Psoas muscle (tissue), 8 donors: ENCODE results near the gene DNAL1. TPM values are rescaled to one million over a fixed set of nuclear protein-coding genes. Genes with fewer than 3 reads are reported as not detected.

Source experiments
- ATAC-seq, 4 donors: fragments of 200-7000 bp; cut with Tn5 transposase; one replicate each; pipeline ENCODE4 v1.9.1; 2020; ENCODE audit warnings: moderate library complexity in 3 of 4, mild to moderate bottlenecking in 2 of 4
- DNase-seq, 2 donors: peaks; one replicate each; pipeline ENCODE4 v3.0.0-alpha.2; 2020
- H3K27ac ChIP-seq: fragments of 200-600 bp; one replicate; pipeline ENCODE4 v1.8.0; 2022
- H3K27me3 ChIP-seq, 3 donors: fragments of 200-600 bp in 1 of 3; one replicate each; pipeline versions ENCODE4 v1.6.1 to v1.8.0; 2013 to 2022; ENCODE audit warnings: low read length in 2 of 3, mild to moderate bottlenecking in 2 of 3, moderate library complexity in 1 of 3; ENCODE audit not compliant: insufficient read depth in 3 of 3
- H3K36me3 ChIP-seq, 2 donors: fragments of 200-600 bp in 1 of 2; one replicate each; pipeline versions ENCODE4 v1.6.1 to v1.8.0; 2013 to 2022; ENCODE audit warnings: low read depth in 1 of 2, mild to moderate bottlenecking in 1 of 2, moderate library complexity in 1 of 2; ENCODE audit not compliant: insufficient read depth in 1 of 2
- H3K4me1 ChIP-seq: fragments of 200-600 bp; one replicate; pipeline ENCODE4 v1.8.0; 2022
- H3K4me3 ChIP-seq: fragments of 200-600 bp; one replicate; pipeline ENCODE4 v1.8.0; 2022; ENCODE audit warnings: mild to moderate bottlenecking
- H3K9me3 ChIP-seq: fragments of 200-600 bp; one replicate; pipeline ENCODE4 v1.8.0; 2022
- WGBS, 3 donors: extraction: QIAGEN DNeasy Blood & Tissue Kit; methylation state at CpG; one replicate each; pipeline versions ENCODE4 v1.1.6 to v1.1.7; 2013; 5-methylcytosine and 5-hydroxymethylcytosine counted together
- intact Hi-C, 2 donors: fragments of 100-400 bp; cut with DNase I; formaldehyde crosslinking; loops; one replicate each; pipeline versions ENCODE4 v1.11.0 to v1.14.2; 2022
- polyA plus RNA-seq, 3 donors: library from polyadenylated mRNA; stranded (reverse); fragments of 200-250 nt; gene quantifications; one replicate each; pipeline ENCODE4 v1.2.3, GENCODE V29; 2013
- total RNA-seq, 4 donors: library from RNA; stranded (reverse); fragmentation: NEBNext Ultra II Directional in 2 of 4; extraction: Animal tissue kit (Norgen Biotek cat#: 25700) in 2 of 4; gene quantifications; one replicate each; pipeline versions ENCODE4 v1.2.1 to v1.2.4, GENCODE V29; 2021 to 2023
- TF ChIP-seq, protein P1 (sequence below): fragments of 200-600 bp; IDR thresholded peaks from one replicate; pipeline ENCODE4 v1.8.0; 2022; ENCODE audit warnings: antibody characterized with exemption
- donor health status: healthy with polysubstance abuse.
- donor health status: DM: no; HTN: no; CAD: no; lungs with moderate emphysema.
- donor health status: Bipolar disorder and iron deficiency.
- donor health status: healthy.
- donor health status: DM: yes; HTN: yes; CAD: no.
- donor health status: DM: no; HTN: no; CAD: no.
- donor health status: DM: no; HTN: no; CAD: no.
- donor health status: DM: yes; HTN: yes; CAD: no.

DNAL1 gene
- total and polyA plus RNA-seq, 7 donors = 4.3 to 20.0 (median 6.4) TPM

GRCh38 chr14:73740618-73741326, 96.0 kb downstream of the DNAL1 start:
- 13 to 25% (median 15%) methylated on average over 9 of the region's 9 CpGs for WGBS, 3 donors
- TF ChIP-seq, protein P1, sequence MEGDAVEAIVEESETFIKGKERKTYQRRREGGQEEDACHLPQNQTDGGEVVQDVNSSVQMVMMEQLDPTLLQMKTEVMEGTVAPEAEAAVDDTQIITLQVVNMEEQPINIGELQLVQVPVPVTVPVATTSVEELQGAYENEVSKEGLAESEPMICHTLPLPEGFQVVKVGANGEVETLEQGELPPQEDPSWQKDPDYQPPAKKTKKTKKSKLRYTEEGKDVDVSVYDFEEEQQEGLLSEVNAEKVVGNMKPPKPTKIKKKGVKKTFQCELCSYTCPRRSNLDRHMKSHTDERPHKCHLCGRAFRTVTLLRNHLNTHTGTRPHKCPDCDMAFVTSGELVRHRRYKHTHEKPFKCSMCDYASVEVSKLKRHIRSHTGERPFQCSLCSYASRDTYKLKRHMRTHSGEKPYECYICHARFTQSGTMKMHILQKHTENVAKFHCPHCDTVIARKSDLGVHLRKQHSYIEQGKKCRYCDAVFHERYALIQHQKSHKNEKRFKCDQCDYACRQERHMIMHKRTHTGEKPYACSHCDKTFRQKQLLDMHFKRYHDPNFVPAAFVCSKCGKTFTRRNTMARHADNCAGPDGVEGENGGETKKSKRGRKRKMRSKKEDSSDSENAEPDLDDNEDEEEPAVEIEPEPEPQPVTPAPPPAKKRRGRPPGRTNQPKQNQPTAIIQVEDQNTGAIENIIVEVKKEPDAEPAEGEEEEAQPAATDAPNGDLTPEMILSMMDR = no peak
- intact Hi-C loops = no loop called here

DNA sequence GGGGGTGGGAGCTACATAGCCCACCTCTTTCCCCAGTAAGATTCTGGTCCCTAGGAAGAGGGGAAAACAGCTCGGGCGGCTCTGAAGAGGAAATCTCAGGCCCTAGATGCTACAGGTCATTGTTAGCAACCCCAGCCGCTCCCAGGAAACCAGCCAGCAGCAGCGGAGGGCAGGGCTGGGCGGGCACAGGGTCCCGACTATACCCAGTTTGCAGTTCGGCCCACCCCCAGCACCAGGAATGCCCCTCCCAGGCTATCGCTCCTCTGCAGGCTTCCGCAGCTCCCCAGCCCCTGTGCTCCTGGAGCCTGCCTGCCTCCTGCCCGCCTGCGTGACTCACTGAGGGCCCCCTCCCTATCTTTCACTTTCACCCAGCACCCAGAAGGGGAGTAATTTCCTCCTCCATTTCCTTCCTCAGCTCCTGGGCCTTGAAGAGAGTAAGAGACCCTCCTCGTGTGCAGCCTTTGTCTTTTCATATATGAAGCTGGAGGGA, 96.6 kb downstream of the DNAL1 start:
- TF ChIP-seq, protein P1 = no peak
- Histone ChIP-seq H3K4me3 (peak overlapping the region; percentile 42), H3K9me3 (no peaks in the 10 kb centered on the region), H3K36me3 (peaks cover 0 to 32% of the 10 kb centered on the region in 2 donors), H3K4me1 (peaks cover 74% of the 10 kb centered on the region), H3K27ac (peak overlapping the region; percentile 80), H3K27me3 (no peaks in the 10 kb centered on the region)
- 26 to 42% (median 27%) methylated on average over 11 to 12 of the region's 12 CpGs for WGBS, 3 donors
- DNase-seq (peak; percentile 71 to 80), ATAC-seq (peak; percentile 34 to 58 (median 42))
- intact Hi-C loops = no loop called here

More at GRCh38 chr14:73740618-73741326, 96.0 kb downstream of the DNAL1 start:
- DNase-seq = peak; percentile 86 to 92
- peak; percentile 74 to 88 (median 84) for ATAC-seq
- Histone ChIP-seq H3K9me3 (no peaks in the 10 kb centered on the region), H3K27ac (peak overlapping the region; percentile 80), H3K4me3 (peak overlapping the region; percentile 42), H3K4me1 (peaks cover 67% of the 10 kb centered on the region), H3K36me3 (peaks cover 0 to 39% of the 10 kb centered on the region in 2 donors), H3K27me3 (no peaks in the 10 kb centered on the region)

DNA sequence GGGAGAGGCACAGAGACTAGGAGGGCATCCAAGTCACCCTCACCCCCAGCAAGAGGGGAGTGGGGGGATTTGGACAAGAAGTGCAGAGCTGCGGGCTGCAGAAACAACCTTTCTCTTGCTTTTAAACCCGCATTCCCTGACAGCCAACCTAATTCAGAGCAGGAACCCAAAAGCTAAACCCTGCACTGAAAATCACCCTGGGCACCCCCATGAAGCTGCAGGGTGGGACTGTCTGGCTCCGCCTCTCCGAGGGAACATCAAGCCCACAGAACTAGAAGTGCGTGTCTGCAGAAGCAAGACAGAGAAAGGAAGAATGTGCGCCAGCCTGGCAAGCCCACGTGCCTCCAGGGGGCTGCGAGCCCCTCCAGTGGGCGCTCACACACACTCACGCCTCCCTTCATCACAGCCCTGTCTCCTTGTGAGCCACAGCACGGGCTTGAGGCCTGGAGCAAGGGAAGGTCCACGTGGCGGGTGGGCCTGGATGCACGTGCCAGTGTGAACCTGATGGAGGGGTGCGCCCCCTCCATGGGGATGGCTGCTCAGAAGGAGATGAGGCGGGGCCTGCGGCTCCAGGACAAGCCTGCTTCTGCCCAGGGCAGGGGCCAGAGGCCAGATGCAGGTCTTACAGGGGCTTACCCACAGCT, 97.2 kb downstream of the DNAL1 start:
- DNase-seq = no peak
- intact Hi-C loops = no loop called here
- Histone ChIP-seq H3K27me3 (no peaks in the 10 kb centered on the region), H3K4me1 (peaks cover 80% of the 10 kb centered on the region), H3K4me3 (peak overlapping the region; percentile 42), H3K27ac (peak overlapping the region; percentile 80), H3K36me3 (peaks cover 0 to 27% of the 10 kb centered on the region in 2 donors), H3K9me3 (no peaks in the 10 kb centered on the region)
- TF ChIP-seq, protein P1 = no peak
- 49 to 56% (median 50%) methylated on average over 17 of the region's 17 CpGs for WGBS, 3 donors
- no peak for ATAC-seq

DNA sequence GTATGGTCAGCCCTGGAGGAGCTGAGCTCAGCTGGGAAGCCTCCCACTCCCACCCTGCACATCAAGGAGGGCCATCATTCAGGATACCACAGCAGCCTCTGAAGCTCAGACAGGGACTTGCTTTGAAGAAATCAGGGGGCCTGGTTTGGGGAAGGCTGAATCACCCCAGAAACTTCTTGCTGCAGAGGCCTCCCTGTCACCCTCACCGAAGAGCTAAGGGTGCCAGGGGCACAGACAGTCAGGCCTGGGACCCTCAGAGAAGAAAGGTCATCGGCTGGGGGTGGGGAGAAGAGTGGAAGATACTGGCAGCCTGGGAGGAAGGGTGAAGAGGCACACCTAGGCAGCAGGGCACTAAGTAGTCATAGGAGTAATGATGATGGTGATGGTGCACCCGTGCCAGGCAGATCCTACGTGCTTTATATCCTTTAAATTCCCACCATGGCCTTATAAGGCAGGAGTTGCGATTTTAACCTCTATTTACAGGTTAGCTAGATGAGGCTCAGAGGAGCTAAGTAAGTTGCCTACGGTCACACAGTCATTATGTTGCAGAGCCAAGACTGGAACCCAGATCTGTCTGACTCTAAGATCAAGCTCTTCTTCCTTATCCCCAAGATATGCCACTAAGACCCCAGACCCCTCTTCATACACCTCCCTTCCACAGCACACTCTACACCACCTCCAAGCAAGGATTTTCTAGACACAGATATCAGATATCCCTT, 97.9 kb downstream of the DNAL1 start:
- intact Hi-C loops = no loop called here
- 65 to 75% (median 73%) methylated on average over 6 of the region's 6 CpGs for WGBS, 3 donors
- H3K36me3 ChIP-seq = peaks cover 0 to 22% of the 10 kb centered on the region in 2 donors
- no peak overlapping the region for H3K4me3 ChIP-seq
- H3K9me3 ChIP-seq = no peaks in the 10 kb centered on the region
- TF ChIP-seq, protein P1 = no peak
- no peaks in the 10 kb centered on the region for H3K27me3 ChIP-seq
- H3K4me1 ChIP-seq = peaks cover 86% of the 10 kb centered on the region
- ATAC-seq (no peak), DNase-seq (no peak)
- H3K27ac ChIP-seq = peak overlapping the region; percentile 80
